SK-N-SH treated with all-trans-retinoic acid at 6 μM for 48 hours (cell line): Measurements from ENCODE around the gene TREX2.

Experiments used
- ATAC-seq: fragments of 200-7000 bp; cut with Tn5 transposase; 3 replicates; pipeline ENCODE4 v1.9.1; 2020; ENCODE audit warnings: mild to moderate bottlenecking, moderate library complexity
- ARNTL ChIP-seq: fragments of 450-650 bp; formaldehyde crosslinking; IDR thresholded peaks from 2 replicates; pipeline ENCODE4 v1.5.0; 2020; ENCODE audit warnings: low read depth, mild to moderate bottlenecking, moderate library complexity, borderline replicate concordance
- CSDC2 ChIP-seq: fragments of 250-450 bp; sonication (Bioruptor Pico); IDR thresholded peaks from 2 replicates; pipeline ENCODE4 v1.5.0; 2020; ENCODE audit warnings: mild to moderate bottlenecking, moderate library complexity
- ESRRG ChIP-seq: fragments of 250-450 bp; sonication (Bioruptor Pico); IDR thresholded peaks from 2 replicates; pipeline ENCODE4 v1.6.1; 2021; ENCODE audit warnings: mild to moderate bottlenecking
- GLIS3 ChIP-seq: fragments of 250-450 bp; sonication (Bioruptor Pico); IDR thresholded peaks from 2 replicates; pipeline ENCODE4 v1.5.0; 2020; ENCODE audit warnings: mild to moderate bottlenecking, moderate library complexity
- ISL1 ChIP-seq: fragments of 250-450 bp; sonication (Bioruptor Pico); IDR thresholded peaks from 2 replicates; pipeline ENCODE4 v2.1.2; 2022; ENCODE audit warnings: mild to moderate bottlenecking, moderate library complexity
- PATZ1 ChIP-seq: fragments of 250-450 bp; sonication (Bioruptor Pico); IDR thresholded peaks from 2 replicates; pipeline ENCODE4 v1.8.0; 2020; ENCODE audit warnings: mild to moderate bottlenecking, moderate library complexity, borderline replicate concordance
- PPARA ChIP-seq: fragments of 250-450 bp; sonication (Bioruptor Pico); IDR thresholded peaks from 2 replicates; pipeline ENCODE4 v1.5.0; 2020; ENCODE audit warnings: mild to moderate bottlenecking, borderline replicate concordance
- RARB ChIP-seq: fragments of 250-450 bp; sonication (Bioruptor Pico); IDR thresholded peaks from 2 replicates; pipeline ENCODE4 v1.8.0; 2021; ENCODE audit warnings: mild to moderate bottlenecking, moderate library complexity
- SNAI2 ChIP-seq: fragments of 250-450 bp; sonication (Bioruptor Pico); IDR thresholded peaks from 2 replicates; pipeline ENCODE4 v1.5.0; 2020; ENCODE audit warnings: mild to moderate bottlenecking, moderate library complexity
- TCF4 ChIP-seq: fragments of 250-450 bp; sonication (Bioruptor Pico); IDR thresholded peaks from 2 replicates; pipeline ENCODE4 v1.8.0; 2021; ENCODE audit warnings: mild to moderate bottlenecking, moderate library complexity, borderline replicate concordance
- TOX ChIP-seq: fragments of 250-450 bp; sonication (Bioruptor Pico); IDR thresholded peaks from 2 replicates; pipeline ENCODE4 v1.8.0; 2021; ENCODE audit warnings: mild to moderate bottlenecking, moderate library complexity, borderline replicate concordance
- ZC3H10 ChIP-seq: fragments of 250-450 bp; sonication (Bioruptor Pico); IDR thresholded peaks from 2 replicates; pipeline ENCODE4 v1.5.1; 2021; ENCODE audit warnings: mild to moderate bottlenecking, moderate library complexity
- ZFP3 ChIP-seq: fragments of 250-450 bp; sonication (Bioruptor Pico); IDR thresholded peaks from 2 replicates; pipeline ENCODE4 v1.5.0; 2020; ENCODE audit warnings: mild to moderate bottlenecking, moderate library complexity
- ZFP30 ChIP-seq: fragments of 450-650 bp; formaldehyde crosslinking; IDR thresholded peaks from 2 replicates; pipeline ENCODE4 v1.5.0; 2022; ENCODE audit warnings: mild to moderate bottlenecking, moderate library complexity
- ZNF565 ChIP-seq: fragments of 450-650 bp; formaldehyde crosslinking; conservative IDR thresholded peaks from 2 replicates; pipeline ENCODE4 v1.5.0; 2020; ENCODE audit warnings: low read depth, mild to moderate bottlenecking, moderate library complexity
- ZNF8 ChIP-seq: fragments of 450-650 bp; formaldehyde crosslinking; IDR thresholded peaks from 2 replicates; pipeline ENCODE4 v1.5.0; 2020; ENCODE audit warnings: mild to moderate bottlenecking, moderate library complexity
- TF ChIP-seq, protein P1 (sequence below): fragments of 250-450 bp; sonication (Bioruptor Pico); IDR thresholded peaks from 2 replicates; pipeline ENCODE4 v1.5.1; 2021; ENCODE audit warnings: mild to moderate bottlenecking, moderate library complexity
- TF ChIP-seq, protein P2 (sequence below): fragments of 250-450 bp; sonication (Bioruptor Pico); IDR thresholded peaks from 2 replicates; pipeline ENCODE4 v1.5.1; 2020; ENCODE audit warnings: low read depth, mild to moderate bottlenecking, moderate library complexity
- TF ChIP-seq, protein P3 (sequence below): fragments of 250-450 bp; sonication (Bioruptor Pico); IDR thresholded peaks from 2 replicates; pipeline ENCODE4 v1.5.0; 2020; ENCODE audit warnings: mild to moderate bottlenecking, moderate library complexity

Gene TREX2

GRCh38 chrX:153446950-153447580, 1.2 kb upstream of the TREX2 start:
- no peak for ATAC-seq
- TF ChIP-seq ZNF8 = no peak
- TF ChIP-seq ARNTL = no peak
- TF ChIP-seq PPARA = no peak
- no peak for TF ChIP-seq ZFP30 (CRISPR knock-in tag)
- no peak for TF ChIP-seq ESRRG
- TF ChIP-seq SNAI2 (CRISPR knock-in tag) = no peak

DNA sequence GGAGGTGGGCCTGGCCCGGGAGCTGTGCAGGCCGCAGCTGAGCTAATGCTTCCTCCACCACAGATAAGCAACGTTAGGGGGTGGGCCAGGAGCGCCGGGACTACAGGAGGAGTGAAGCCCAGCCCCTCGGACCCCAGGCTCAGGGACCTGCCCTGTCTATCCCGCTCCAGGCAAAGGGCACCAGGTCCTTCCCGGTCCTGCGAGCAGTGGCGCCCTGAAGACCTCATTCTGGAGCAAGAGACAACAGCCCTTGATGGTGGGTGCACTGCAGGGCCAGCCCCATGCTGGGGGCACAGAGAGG, 730 bp upstream of the TREX2 start:
- ATAC-seq = no peak
- no peak for TF ChIP-seq ESRRG
- no peak for TF ChIP-seq ZNF8
- TF ChIP-seq, protein P1, sequence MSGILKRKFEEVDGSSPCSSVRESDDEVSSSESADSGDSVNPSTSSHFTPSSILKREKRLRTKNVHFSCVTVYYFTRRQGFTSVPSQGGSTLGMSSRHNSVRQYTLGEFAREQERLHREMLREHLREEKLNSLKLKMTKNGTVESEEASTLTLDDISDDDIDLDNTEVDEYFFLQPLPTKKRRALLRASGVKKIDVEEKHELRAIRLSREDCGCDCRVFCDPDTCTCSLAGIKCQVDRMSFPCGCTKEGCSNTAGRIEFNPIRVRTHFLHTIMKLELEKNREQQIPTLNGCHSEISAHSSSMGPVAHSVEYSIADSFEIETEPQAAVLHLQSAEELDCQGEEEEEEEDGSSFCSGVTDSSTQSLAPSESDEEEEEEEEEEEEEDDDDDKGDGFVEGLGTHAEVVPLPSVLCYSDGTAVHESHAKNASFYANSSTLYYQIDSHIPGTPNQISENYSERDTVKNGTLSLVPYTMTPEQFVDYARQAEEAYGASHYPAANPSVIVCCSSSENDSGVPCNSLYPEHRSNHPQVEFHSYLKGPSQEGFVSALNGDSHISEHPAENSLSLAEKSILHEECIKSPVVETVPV (CRISPR knock-in tag) = no peak
- TF ChIP-seq, protein P2, sequence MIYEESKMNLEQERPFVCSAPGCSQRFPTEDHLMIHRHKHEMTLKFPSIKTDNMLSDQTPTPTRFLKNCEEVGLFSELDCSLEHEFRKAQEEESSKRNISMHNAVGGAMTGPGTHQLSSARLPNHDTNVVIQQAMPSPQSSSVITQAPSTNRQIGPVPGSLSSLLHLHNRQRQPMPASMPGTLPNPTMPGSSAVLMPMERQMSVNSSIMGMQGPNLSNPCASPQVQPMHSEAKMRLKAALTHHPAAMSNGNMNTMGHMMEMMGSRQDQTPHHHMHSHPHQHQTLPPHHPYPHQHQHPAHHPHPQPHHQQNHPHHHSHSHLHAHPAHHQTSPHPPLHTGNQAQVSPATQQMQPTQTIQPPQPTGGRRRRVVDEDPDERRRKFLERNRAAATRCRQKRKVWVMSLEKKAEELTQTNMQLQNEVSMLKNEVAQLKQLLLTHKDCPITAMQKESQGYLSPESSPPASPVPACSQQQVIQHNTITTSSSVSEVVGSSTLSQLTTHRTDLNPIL (CRISPR knock-in tag) = no peak
- TF ChIP-seq CSDC2 (CRISPR knock-in tag) = no peak
- TF ChIP-seq ZNF565 = no peak
- TF ChIP-seq ZFP30 (CRISPR knock-in tag) = no peak
- TF ChIP-seq, protein P3, sequence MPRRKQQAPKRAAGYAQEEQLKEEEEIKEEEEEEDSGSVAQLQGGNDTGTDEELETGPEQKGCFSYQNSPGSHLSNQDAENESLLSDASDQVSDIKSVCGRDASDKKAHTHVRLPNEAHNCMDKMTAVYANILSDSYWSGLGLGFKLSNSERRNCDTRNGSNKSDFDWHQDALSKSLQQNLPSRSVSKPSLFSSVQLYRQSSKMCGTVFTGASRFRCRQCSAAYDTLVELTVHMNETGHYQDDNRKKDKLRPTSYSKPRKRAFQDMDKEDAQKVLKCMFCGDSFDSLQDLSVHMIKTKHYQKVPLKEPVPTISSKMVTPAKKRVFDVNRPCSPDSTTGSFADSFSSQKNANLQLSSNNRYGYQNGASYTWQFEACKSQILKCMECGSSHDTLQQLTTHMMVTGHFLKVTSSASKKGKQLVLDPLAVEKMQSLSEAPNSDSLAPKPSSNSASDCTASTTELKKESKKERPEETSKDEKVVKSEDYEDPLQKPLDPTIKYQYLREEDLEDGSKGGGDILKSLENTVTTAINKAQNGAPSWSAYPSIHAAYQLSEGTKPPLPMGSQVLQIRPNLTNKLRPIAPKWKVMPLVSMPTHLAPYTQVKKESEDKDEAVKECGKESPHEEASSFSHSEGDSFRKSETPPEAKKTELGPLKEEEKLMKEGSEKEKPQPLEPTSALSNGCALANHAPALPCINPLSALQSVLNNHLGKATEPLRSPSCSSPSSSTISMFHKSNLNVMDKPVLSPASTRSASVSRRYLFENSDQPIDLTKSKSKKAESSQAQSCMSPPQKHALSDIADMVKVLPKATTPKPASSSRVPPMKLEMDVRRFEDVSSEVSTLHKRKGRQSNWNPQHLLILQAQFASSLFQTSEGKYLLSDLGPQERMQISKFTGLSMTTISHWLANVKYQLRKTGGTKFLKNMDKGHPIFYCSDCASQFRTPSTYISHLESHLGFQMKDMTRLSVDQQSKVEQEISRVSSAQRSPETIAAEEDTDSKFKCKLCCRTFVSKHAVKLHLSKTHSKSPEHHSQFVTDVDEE (CRISPR knock-in tag) = no peak
- TF ChIP-seq ZFP3 (CRISPR knock-in tag) = no peak
- TF ChIP-seq PPARA = no peak
- TF ChIP-seq GLIS3 (CRISPR knock-in tag) = no peak
- TF ChIP-seq ISL1 (CRISPR knock-in tag) = no peak
- no peak for TF ChIP-seq ZC3H10 (CRISPR knock-in tag)
- no peak for TF ChIP-seq PATZ1 (CRISPR knock-in tag)
- TF ChIP-seq SNAI2 (CRISPR knock-in tag) = no peak
- no peak for TF ChIP-seq RARB (CRISPR knock-in tag)
- TF ChIP-seq TOX = no peak
- no peak for TF ChIP-seq TCF4 (CRISPR knock-in tag)

GRCh38 chrX:153445106-153445855, 575 bp downstream of the TREX2 start:
- TF ChIP-seq ZNF8 (no peak), ZFP30 (CRISPR knock-in tag) (no peak), ISL1 (CRISPR knock-in tag) (no peak), ARNTL (no peak), CSDC2 (CRISPR knock-in tag) (no peak), GLIS3 (CRISPR knock-in tag) (no peak), SNAI2 (CRISPR knock-in tag) (no peak), PATZ1 (CRISPR knock-in tag) (no peak), PPARA (no peak)
- TF ChIP-seq, protein P1 (CRISPR knock-in tag) = no peak
- TF ChIP-seq, all 23 proteins: peak for 0
- no peak; the same call in 2 of the 3 replicates for ATAC-seq
